ENCODE results near the gene SLC36A4.
"Not testable (repeated sequence)": the region's sequence is repeated elsewhere in the genome, so short reads cannot be mapped to it uniquely, and the experiment has no call there.

SLC36A4 gene

DNA sequence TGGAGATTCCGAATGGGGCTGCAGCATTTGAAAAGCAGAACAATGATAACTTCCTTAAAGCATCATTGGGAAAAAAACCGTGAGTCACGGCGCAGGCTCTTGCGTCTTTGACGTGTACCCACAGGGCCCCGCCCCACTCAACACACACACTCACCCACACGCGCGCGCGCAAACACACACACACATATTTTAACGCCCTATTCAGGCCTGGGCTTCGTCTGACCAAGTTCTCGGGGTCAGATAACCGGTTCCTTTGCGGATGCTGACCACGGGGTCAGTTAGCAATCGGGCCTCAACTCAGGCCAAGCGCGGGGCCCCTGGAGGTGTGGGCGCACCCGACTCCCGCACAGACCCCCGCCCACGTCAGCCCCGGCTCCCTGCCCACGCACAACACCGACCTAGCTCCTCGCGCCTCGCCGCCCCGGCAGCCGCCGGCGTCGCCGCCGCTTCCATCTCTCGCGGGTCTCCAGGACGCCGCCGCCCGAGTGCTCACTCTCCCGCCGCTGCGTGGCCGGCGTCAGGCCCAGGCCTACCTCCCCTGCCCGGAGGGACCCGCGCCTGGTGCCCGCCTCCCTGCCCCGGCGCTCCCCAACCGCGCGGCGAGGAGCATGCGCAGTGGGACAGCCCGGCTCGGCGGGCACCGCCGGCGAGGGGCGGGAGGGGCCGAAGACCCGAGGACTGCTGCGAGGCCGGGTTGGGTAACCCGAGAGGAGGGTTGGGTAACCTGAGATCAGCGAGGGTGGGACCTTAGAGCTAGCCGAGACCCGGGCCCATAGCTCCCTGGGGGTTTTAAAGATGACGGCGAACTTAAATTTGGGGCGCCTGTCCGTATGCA is at the start of gene SLC36A4:
Gene SLC36A4 (minus strand): TSS at position 612 of the 835 bp plus-strand sequence. CDS start 159 bp downstream, at position 453.
- peak; percentile 72 for DNase-seq (ENCODE audit: low spot score)

DNA sequence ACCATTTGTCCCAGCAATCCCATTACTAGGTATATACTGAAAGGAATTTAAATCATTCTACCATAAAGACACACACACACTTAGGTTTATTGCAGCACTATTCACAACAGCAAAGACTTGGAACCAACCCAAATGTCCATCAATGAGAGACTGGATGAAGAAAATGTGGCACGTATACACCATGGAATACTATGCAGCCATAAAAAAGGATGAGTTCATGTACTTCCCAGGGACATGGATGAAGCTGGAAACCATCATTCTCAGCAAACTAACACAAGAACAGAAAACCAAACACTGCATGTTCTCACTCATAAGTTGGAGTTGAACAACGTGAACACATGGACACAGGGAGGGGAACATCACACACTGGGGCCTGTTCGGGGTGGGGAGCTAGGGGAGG is 49.0 kb upstream of the SLC36A4 start:
- not testable (repeated sequence) for DNase-seq (ENCODE audit: low spot score)

DNA sequence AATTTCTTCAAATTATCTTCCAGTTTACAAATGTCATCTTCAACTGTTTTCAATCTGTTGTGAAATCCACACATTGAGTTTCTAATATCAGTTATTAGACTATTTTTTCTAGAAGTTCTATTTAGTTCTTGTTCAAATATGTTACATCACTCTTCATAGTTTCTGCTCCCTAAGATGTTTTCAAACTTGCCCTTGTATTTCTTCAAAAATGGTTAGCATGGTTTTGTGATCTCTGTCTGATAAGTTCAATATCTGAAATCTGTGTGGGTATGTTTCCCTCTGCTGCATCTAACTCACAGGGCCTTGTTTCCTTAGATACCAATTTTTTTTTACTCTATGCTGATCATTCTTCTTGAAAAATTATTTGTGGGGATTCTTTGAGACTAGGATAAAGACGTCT is 46.2 kb upstream of the SLC36A4 start:
- no peak for DNase-seq (ENCODE audit: low spot score)

DNA sequence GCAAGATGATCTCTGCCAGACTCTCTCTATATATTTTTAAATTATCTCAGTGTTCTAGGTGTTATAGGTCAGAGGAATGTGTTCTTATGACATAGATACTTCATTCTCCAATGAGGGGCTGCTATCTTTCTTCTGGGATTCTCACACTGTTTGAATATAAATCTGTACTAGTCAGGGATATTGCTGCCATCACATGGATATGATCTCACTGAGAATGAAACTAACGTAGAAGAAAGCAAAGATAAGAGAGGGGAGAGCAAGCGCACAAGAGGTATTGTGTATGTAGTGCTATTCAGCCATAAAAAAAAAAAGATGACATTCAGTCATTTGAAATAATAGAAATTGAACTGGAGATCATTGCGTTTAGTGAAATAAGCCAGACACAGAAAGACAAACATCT is 42.2 kb upstream of the SLC36A4 start:
- DNase-seq (ENCODE audit: low spot score), result no peak

GRCh38 chr11:93238956-93239355 is 41.2 kb upstream of the SLC36A4 start:
- no peak for DNase-seq (ENCODE audit: low spot score)

DNA sequence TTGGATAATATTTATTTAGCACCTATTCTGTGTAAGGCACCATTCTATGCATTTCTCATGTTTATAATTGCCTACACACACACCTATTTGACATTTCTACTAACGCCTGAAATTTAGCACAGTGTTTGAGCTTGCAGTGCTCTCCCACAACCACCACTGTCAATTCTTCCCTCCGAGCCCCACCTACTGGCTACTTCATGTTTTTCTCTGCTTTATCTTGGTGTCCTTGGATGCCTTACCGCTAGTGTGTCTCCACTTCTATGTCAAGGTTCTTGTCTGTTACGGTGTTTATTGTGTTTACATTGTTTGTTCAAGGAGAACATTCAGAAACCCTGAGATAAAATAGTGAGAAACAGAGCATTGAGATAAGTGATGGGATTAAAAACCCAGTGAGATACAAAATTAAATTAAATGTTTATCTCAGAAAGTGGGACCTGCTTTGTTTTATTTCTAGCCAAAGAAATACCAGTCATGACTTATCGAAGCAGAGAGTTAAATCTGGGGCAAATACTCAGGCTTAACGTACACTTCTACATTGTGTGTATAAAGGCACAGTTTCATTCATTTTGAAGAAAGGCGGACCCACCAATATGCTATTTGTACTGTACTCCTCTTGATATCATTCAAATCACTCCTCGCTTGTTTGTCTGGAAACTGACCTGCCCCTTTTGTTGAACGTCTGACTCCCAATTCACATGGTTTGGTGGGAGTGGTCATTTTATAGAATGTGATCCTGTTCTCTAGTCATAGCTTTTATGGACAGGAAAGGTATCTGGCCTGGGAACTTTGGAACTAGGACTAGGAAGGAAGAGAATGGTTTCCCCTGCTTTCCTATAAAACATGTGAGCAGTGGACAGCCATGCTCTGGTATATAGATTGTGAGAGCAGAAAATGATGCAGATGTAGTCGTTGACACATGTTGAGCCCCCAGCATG is 39.2 kb upstream of the SLC36A4 start:
- DNase-seq (ENCODE audit: low spot score), result peak; percentile 48

DNA sequence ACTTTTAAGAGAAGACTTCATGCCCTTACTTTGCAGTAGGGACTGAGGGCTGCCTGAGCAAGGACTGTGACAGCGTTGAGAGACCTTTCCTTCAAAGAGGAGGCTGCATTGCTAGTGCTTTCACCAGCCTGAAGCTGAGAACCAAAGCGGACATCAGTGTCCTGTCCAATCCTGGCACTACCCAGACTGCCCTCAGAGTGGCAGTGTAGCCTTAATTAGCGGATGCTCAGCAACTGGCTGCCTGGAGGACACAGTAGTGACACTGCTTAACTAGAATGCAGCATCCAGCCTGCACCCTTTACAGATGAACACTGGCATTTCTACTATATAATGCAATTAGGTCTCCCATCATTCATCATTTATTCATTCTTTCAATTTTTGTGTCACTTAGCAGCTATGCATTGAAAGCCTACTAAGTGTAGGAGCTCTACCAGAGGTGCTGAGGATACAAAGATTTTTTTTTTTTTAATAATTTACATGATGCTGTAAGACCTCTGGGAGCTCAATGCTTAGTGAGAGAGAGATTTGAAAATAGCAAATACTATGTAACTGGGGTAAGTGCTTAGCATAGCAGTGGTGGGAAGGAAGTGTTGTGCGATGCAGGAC is 36.9 kb upstream of the SLC36A4 start:
- DNase-seq (ENCODE audit: low spot score), result peak; percentile 49

GRCh38 chr11:93229876-93230275 is 32.1 kb upstream of the SLC36A4 start:
- DNase-seq (ENCODE audit: low spot score), result no peak

- no peak for DNase-seq (ENCODE audit: low spot score)
Measured at GRCh38 chr11:93225662-93226061, 27.9 kb upstream of the SLC36A4 start.

DNA sequence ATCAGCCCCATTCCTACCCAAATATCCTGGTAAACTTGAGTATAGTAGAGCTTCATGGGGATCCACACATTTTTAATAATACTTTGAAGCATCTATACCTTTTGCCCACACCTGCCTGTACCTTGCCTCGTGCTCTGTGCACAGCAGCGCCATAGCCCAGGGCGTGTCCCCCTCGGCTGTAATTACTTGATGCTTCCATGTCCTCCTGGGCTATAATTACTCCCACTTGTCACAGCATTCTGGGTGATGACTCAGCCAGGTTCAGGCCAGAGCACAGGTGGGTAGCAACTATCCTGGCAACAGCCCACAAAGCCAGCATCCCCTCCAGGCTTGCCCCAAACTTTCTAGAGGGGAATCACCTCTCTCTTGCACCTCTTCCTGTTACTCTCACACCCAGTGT is 23.7 kb upstream of the SLC36A4 start:
- DNase-seq (ENCODE audit: low spot score), result no peak

DNA sequence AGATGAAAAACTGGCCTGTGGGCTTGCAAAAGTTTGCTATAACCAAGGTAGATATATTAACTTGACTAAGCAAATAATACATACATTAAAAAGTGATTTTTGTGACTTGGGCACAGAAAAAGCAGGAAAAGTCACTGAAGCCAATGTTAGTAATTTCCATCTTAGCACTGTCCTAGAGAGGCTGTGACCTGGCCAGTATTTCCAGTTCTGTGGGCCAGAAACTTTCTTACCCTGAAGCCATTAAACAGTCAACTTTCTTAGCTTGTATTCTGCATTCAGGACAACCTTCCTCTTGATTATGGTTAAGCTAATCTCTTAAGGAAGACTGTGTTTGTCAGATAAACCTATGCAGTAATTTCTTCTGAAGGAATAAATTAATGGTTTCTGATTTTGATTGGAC is 22.3 kb upstream of the SLC36A4 start:
- DNase-seq (ENCODE audit: low spot score), result no peak

- no peak for DNase-seq (ENCODE audit: low spot score)
Measured at GRCh38 chr11:93219440-93219839, 21.6 kb upstream of the SLC36A4 start.

DNA sequence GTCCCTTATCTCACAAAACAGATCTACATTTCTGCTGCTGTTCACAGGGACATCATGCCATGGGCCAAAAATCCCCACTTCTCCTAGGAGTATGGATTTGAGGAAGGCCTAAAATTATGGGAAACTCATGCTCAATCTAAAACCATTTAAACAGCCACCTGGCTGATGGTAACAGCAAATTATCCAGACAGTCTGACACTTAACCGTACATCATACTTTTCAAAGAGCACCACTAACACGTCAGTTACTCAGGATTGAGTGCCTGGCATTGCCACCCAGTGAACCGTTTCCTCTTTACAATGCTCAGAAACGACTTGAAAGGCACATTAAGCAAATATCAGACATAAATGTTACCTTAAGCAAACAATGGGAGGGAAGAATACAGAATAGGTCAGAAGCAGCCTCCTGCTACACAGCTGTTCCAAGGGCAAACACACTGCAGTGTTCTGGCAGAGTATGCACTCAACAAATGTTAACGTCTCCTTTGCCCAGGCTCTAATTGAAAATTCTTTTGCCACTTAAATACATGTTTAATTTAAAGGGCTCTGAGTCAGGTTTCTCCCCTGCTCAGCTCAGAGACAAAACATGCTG is 18.8 kb upstream of the SLC36A4 start:
- DNase-seq (ENCODE audit: low spot score), result no peak

- no peak for DNase-seq (ENCODE audit: low spot score)
Measured at GRCh38 chr11:93213622-93214021, 15.8 kb upstream of the SLC36A4 start.

GRCh38 chr11:93212094-93212493 is 14.3 kb upstream of the SLC36A4 start:
- DNase-seq (ENCODE audit: low spot score), result no peak

GRCh38 chr11:93209466-93209865 is 11.7 kb upstream of the SLC36A4 start:
- no peak for DNase-seq (ENCODE audit: low spot score)

DNA sequence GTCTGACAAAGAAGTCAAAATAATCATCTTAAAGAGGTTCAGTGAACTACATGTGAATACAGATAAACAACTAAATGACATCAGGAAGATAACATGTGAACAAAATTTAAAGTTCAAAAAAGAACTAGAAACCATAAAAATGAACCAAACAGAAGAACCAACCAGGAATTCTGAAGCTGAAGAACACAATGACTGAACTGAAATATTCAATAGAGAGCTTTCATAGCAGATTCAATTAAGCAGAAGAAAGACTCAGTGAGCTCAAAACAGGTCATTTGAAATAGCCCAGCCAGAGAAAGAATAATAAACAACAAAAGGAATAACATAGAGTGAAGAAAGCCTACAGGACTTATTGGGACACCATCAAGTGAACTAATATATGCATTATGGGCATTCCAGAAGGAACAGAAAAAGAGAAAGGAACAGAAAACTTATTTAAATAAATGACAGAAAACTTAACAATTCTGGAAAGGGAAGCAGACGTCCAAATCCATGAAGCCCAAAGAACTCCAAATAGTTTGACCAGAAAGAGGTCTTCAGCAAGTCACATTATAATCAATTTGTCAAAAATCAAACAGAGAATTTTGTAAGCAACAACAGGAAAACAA is 11.0 kb upstream of the SLC36A4 start:
- DNase-seq (ENCODE audit: low spot score), result no peak

GRCh38 chr11:93199616-93200015 is 1.8 kb upstream of the SLC36A4 start:
- no peak for DNase-seq (ENCODE audit: low spot score)

DNA sequence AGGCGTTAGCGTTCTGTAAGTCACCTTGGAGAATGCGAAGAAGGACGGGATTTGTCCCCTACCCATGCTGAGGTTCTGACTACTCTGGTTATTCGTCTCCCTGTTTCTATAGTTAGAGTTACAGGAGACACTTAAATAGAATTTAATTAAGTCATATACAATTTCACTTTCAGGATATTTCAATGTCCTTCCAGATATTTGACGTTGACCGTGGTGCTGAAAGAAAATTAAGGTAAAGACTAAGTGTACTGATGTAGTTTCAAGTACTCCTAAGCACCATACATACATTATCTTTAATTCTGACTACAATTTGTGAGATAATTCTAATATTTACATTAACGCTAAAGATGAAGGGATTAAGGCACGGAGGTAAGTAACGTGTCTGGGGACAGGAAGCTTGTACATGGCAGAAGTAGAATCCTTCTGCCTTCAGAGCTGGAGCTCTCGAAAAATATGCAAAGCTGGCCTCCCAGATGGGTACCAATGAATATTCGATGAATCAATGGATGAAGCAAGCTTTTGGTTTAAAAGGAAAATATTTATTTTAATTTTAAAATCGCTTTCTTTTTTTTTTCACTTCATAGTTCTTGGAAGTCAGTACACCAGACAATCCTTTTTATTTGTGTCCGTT is 539 bp upstream of the SLC36A4 start:
- no peak for DNase-seq (ENCODE audit: low spot score)

- peak; percentile 1 for DNase-seq (ENCODE audit: low spot score)
Measured at GRCh38 chr11:93196816-93197379, 893 bp downstream of the SLC36A4 start.
